Loucy (cell line): ENCODE measurements around the gene BNC1.

Source experiments
- CTCF ChIP-seq: fragments of 200-600 bp; sonication (generic); conservative IDR thresholded peaks from 2 replicates; pipeline ENCODE4 v1.5.1; 2014; ENCODE audit warnings: mild to moderate bottlenecking, antibody characterized with exemption, low read length
- EZH2phosphoT487 ChIP-seq: fragments of 200-600 bp; IDR thresholded peaks from 2 replicates; pipeline ENCODE4 v1.6.1; 2018; ENCODE audit warnings: antibody characterized with exemption, mild to moderate bottlenecking, moderate library complexity, borderline replicate concordance

DNA sequence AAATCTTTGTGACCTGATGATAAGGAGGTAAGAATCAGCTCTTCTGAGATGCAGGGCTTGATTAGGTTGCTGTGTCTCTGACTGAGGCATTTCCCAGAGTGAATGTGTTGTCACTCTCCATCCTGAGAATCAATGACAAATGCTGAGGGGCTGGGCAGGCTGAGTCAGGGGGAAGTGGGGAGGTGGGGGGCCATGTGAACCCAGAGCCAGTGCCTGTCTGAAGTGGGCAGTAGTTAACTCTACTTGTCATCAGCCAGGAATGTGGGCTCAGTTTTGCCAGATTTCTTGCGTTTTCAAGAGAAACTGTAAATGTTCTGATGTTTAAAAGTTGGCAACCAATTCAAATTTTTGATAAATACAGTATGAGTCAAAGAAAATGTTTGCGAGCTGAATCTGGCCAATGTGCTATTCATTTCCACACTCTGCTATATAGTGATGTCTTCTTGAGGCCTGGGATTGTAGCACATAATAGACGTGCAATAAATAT, 3.1 kb upstream of the BNC1 start:
- TF ChIP-seq CTCF (no peak), EZH2phosphoT487 (no peak)
